Esophagus muscularis mucosa (tissue), 3 donors: Measurements from ENCODE around the gene UACA.

Experiments
- CTCF ChIP-seq, 3 experiments: fragments of 200-600 bp in 2 of 3; fragments of 450-650 bp in 1 of 3; sonication (generic) in 2 of 3; IDR thresholded peaks; one replicate each; pipeline ENCODE4 v1.5.1; 2017 to 2019; ENCODE audit warnings: antibody characterized with exemption in 3 of 3, mild to moderate bottlenecking in 2 of 3, moderate library complexity in 1 of 3
- POLR2A ChIP-seq: fragments of 450-650 bp; IDR thresholded peaks from one replicate; pipeline ENCODE4 v1.6.1; 2017; ENCODE audit warnings: antibody characterized with exemption, moderate library complexity, mild to moderate bottlenecking, low read depth
- POLR2AphosphoS5 ChIP-seq, 2 donors: sonication (generic); formaldehyde crosslinking; IDR thresholded peaks; one replicate each; pipeline ENCODE4 v1.6.1; 2017; ENCODE audit warnings: antibody characterized with exemption in 2 of 2

- TF ChIP-seq CTCF (IDR thresholded peaks at IDR 0.05) (no peak), POLR2A (no peak), POLR2AphosphoS5 (IDR thresholded peaks at IDR 0.05) (no peak)
These were observed 33.4 kb upstream of the UACA start for GRCh38 chr15:70796516-70797310.
